Nephron progenitor cell (in vitro differentiated cells): ENCODE results near the gene UBQLN1.

ENCODE experiments used
- DNase-seq: peaks from one replicate; pipeline ENCODE4 v3.0.0; 2021
- H3K27ac Mint-ChIP-seq: 2 replicates; pipeline ENCODE4 v1.8.0; 2021; ENCODE audit warnings: mild to moderate bottlenecking, moderate library complexity, mixed read lengths
- H3K27me3 Mint-ChIP-seq: 2 replicates; pipeline ENCODE4 v1.8.0; 2021; ENCODE audit warnings: mild to moderate bottlenecking, low read depth, mixed read lengths; ENCODE audit not compliant: poor library complexity
- H3K36me3 Mint-ChIP-seq: 2 replicates; pipeline ENCODE4 v1.8.0; 2021; ENCODE audit warnings: low read depth, mixed read lengths
- H3K4me1 Mint-ChIP-seq: 2 replicates; pipeline ENCODE4 v1.8.0; 2021; ENCODE audit warnings: mixed read lengths
- H3K4me3 Mint-ChIP-seq: 2 replicates; pipeline ENCODE4 v1.8.0; 2021; ENCODE audit warnings: mild to moderate bottlenecking, moderate library complexity, mixed read lengths
- H3K9me3 Mint-ChIP-seq: 2 replicates; pipeline ENCODE4 v1.8.0; 2021; ENCODE audit warnings: mild to moderate bottlenecking, moderate library complexity, mixed read lengths
- TF ChIP-seq, protein P1 (sequence below): fragments of 200-600 bp; sonication (generic); IDR thresholded peaks from 2 replicates; pipeline ENCODE4 v1.5.0; 2021; ENCODE audit warnings: antibody characterized with exemption

The UBQLN1 gene

DNA sequence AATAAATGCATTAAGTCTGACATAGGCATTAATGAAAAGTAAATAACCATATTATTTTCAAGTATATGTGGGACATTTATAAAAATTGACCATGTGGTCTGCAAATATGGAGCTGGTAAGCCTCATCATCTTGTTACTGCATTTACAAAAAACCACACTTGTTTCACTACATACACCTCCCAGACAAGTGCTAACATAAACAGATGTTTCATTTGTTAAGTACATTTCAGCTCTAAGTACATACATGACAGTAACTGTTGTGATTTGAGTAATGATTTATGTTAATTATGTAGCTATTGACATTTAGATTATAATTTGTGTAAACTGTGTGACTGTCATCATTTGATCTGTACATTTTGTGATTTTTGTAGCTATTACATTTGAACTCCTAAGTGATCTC is 70.9 kb downstream of the UBQLN1 start:
- Mint-ChIP-seq H3K4me1 (no peaks in the 10 kb centered on the region), H3K27ac (no peak overlapping the region), H3K27me3 (no peaks in the 10 kb centered on the region), H3K36me3 (peaks cover 13% of the 10 kb centered on the region), H3K4me3 (no peak overlapping the region), H3K9me3 (no peaks in the 10 kb centered on the region)
- TF ChIP-seq, protein P1, sequence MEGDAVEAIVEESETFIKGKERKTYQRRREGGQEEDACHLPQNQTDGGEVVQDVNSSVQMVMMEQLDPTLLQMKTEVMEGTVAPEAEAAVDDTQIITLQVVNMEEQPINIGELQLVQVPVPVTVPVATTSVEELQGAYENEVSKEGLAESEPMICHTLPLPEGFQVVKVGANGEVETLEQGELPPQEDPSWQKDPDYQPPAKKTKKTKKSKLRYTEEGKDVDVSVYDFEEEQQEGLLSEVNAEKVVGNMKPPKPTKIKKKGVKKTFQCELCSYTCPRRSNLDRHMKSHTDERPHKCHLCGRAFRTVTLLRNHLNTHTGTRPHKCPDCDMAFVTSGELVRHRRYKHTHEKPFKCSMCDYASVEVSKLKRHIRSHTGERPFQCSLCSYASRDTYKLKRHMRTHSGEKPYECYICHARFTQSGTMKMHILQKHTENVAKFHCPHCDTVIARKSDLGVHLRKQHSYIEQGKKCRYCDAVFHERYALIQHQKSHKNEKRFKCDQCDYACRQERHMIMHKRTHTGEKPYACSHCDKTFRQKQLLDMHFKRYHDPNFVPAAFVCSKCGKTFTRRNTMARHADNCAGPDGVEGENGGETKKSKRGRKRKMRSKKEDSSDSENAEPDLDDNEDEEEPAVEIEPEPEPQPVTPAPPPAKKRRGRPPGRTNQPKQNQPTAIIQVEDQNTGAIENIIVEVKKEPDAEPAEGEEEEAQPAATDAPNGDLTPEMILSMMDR, result no peak
- DNase-seq, result no peak

DNA sequence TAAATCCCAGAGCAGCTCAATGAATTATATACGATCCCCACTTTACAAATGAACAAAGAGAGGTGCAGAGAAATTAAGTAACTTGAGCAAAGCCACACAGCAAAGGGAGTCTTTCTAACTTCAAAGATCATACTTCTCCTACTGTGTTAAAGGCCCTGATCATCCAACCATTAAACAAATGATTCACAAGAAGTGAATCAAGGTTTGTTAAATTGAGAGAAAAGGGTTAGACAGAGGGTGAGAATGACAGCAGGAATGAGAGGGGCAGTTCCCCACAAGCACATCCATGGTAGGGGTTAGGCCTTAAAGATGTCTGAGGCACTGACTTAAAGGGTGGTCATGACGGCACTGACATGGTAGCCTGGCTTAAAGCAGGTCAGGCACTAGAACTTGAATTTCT is 74.1 kb downstream of the UBQLN1 start:
- TF ChIP-seq, protein P1, result no peak

DNA sequence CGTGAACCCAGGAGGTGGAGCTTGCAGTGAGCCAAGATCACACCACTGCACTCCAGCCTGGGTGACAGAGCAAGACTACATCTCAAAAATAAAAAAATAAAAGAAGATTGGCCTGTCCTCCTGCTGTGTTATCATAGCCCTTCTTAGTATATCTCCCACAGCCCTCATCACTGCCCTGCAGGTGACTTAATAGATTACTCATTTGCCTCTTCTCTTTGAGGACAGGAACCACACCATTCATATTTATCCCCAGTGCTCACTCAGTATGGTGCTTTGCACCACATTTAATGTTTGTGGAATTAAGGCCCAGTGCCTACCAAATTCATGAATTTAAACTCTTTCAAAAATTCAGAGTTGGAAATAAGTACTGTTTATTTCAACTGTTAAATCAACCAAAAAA is 74.5 kb downstream of the UBQLN1 start:
- no peak overlapping the region for H3K4me3 Mint-ChIP-seq

More for the DNA sequence above, 74.1 kb downstream of the UBQLN1 start:
- peaks cover 18% of the 10 kb centered on the region for H3K36me3 Mint-ChIP-seq
- no peak overlapping the region for H3K4me3 Mint-ChIP-seq
- H3K27ac Mint-ChIP-seq, result no peak overlapping the region
- H3K9me3 Mint-ChIP-seq, result no peaks in the 10 kb centered on the region
- peaks cover 7% of the 10 kb centered on the region for H3K4me1 Mint-ChIP-seq
- no peak for DNase-seq
- no peaks in the 10 kb centered on the region for H3K27me3 Mint-ChIP-seq

DNA sequence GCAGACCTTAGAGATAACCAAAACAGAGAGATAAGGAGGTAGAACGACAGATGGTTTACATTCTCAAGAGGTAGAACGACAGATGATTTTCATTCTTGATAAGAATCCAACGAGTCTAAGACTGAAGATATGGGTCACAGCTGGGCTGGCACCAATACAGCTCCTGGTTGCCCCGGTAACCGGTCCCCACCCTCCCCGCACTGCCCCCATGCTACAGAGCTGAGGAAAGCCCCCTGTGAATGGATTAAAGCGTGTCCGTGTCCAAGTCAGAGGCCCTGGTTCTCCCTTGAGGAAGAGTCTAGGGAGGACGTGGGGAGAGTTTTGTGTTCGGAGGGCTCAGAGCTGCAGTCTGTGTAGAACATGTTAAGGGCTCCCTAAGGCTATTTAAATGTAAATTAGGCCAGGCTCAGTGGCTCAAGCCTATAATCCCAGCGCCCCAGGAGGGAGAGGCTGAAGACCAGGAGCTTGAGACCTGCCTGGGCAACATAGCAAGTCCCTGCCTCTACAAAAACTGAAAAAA is 76.8 kb downstream of the UBQLN1 start:
- Mint-ChIP-seq H3K36me3 (peaks cover 27% of the 10 kb centered on the region), H3K4me3 (no peak overlapping the region), H3K9me3 (no peaks in the 10 kb centered on the region), H3K27me3 (peaks cover 4% of the 10 kb centered on the region), H3K4me1 (peaks cover 7% of the 10 kb centered on the region), H3K27ac (peak overlapping the region; percentile 45)
- TF ChIP-seq, protein P1, result no peak
- DNase-seq, result peak; percentile 20

More for the DNA sequence above, 74.5 kb downstream of the UBQLN1 start:
- H3K4me1 Mint-ChIP-seq, result peaks cover 7% of the 10 kb centered on the region
- H3K9me3 Mint-ChIP-seq, result no peaks in the 10 kb centered on the region
- peaks cover 3% of the 10 kb centered on the region for H3K27me3 Mint-ChIP-seq
- TF ChIP-seq, protein P1, result no peak
- H3K36me3 Mint-ChIP-seq, result peaks cover 18% of the 10 kb centered on the region
- no peak overlapping the region for H3K27ac Mint-ChIP-seq
- no peak for DNase-seq

DNA sequence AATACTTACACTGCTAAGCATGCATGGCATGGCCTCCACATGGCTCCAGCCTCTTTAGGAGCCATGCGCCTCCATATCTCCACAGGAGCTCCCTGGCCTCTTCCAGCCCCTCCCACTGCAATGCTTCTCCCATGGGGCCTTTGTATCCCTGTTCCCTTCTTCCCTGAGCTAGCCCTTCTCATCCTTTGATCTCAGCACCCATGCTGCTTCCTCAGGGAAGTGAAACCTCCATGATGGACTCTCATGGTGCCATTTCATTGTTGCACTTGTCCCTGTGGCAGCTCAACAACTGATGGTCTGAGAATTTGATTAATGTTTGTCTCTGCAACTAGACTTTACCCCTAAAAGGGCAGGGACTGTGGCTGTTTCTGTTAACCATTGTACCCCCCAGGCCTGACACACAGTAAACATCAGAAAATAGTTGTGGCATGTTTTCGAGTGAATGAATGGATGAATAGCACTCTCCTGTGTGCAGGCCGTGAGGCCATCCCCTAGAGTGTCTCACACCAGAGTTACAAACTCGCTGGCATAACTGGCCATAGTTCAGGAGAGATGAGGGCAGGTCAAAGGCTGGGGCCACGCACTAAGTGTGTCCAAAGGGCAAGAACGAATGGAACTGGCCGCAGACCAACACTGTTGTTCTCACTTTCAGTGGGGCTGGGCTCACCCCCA is 78.2 kb downstream of the UBQLN1 start:
- Mint-ChIP-seq H3K4me3 (no peak overlapping the region), H3K27me3 (peaks cover 4% of the 10 kb centered on the region), H3K4me1 (peaks cover 7% of the 10 kb centered on the region), H3K27ac (peak overlapping the region; percentile 22), H3K9me3 (no peaks in the 10 kb centered on the region), H3K36me3 (peaks cover 27% of the 10 kb centered on the region)
- no peak for DNase-seq
- TF ChIP-seq, protein P1, result no peak

DNA sequence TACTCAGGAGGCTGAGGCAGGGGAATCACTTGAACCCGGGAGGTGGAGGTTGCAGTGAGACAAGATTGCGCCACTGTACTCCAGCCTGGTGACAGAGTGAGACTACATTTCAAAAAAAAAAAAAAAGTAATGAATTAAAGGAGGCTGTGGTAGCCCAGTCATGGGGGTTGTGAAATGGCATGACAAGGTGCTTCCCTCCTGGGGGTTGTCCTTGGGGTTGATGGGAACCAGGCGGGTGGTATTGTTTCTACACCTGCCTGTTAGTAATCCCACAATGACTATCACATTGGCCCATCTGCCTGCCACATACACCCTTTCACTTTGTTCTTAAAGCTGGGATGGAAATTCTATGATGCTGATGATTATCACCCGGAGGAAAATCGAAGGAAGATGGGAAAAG is 79.2 kb downstream of the UBQLN1 start:
- TF ChIP-seq, protein P1, result no peak
- peaks cover 17% of the 10 kb centered on the region for H3K4me1 Mint-ChIP-seq
- peaks cover 30% of the 10 kb centered on the region for H3K36me3 Mint-ChIP-seq
- no peak for DNase-seq
- peaks cover 4% of the 10 kb centered on the region for H3K27me3 Mint-ChIP-seq
- H3K4me3 Mint-ChIP-seq, result no peak overlapping the region
- H3K27ac Mint-ChIP-seq, result no peak overlapping the region
- no peaks in the 10 kb centered on the region for H3K9me3 Mint-ChIP-seq
